K562 (cell line): ENCODE results near the gene PSME4.

Source experiments
- CHD1 ChIP-seq: fragments of 200-600 bp; sonication (generic); IDR thresholded peaks from one replicate; pipeline ENCODE4 v1.6.1; 2012; ENCODE audit warnings: mild to moderate bottlenecking, moderate library complexity, low read length, inconsistent platforms
- CTCF ChIP-seq, 3 experiments: IDR thresholded peaks in 2 of 3; conservative IDR thresholded peaks in 1 of 3; 2 replicates each; pipeline ENCODE4 v1.5.1; 2011 to 2012; ENCODE audit warnings: low read length in 3 of 3, mild to moderate bottlenecking in 3 of 3, control low read depth in 2 of 3, improper control_type of control experiment in 1 of 3, inconsistent platforms in 1 of 3, low read depth in 1 of 3, mixed read lengths in 1 of 3, moderate library complexity in 1 of 3; ENCODE audit not compliant: insufficient read depth in 2 of 3
- HMG20A ChIP-seq: fragments of 450-650 bp; formaldehyde crosslinking; conservative IDR thresholded peaks from 2 replicates; pipeline ENCODE4 v1.4.0; 2020; ENCODE audit warnings: mild to moderate bottlenecking, mixed read lengths
- RCOR1 ChIP-seq, 2 experiments: IDR thresholded peaks; 2 replicates each; pipeline ENCODE4 v1.6.1; 2012; ENCODE audit warnings: low read depth in 2 of 2, low read length in 2 of 2, borderline replicate concordance in 1 of 2, improper control_type of control experiment in 1 of 2

GRCh38 chr2:53964257-53964952 lies 6.4 kb downstream of the PSME4 start:
- TF ChIP-seq HMG20A (CRISPR knock-in tag) (no peak), CHD1 (no peak), RCOR1 (IDR thresholded peaks at IDR 0.05; ENCODE audit: borderline replicate concordance in 1 of 2, low read depth in 2 of 2, low read length in 2 of 2) (no peak), CTCF (IDR thresholded peaks at IDR 0.05 in 2 of 3, conservative IDR thresholded peaks at IDR 0.05 in 1 of 3; ENCODE audit: insufficient read depth in 2 of 3, low read depth in 1 of 3, low read length in 3 of 3) (no peak)
